GM12872 (cell line): Measurements from ENCODE around the gene CARS2.

Experiments
- TF ChIP-seq, protein P1 (sequence below): IDR thresholded peaks from 3 replicates; pipeline ENCODE4 v1.5.1; 2011; ENCODE audit warnings: low read depth, mild to moderate bottlenecking, low read length, moderate library complexity; ENCODE audit not compliant: insufficient read depth

The CARS2 gene

DNA sequence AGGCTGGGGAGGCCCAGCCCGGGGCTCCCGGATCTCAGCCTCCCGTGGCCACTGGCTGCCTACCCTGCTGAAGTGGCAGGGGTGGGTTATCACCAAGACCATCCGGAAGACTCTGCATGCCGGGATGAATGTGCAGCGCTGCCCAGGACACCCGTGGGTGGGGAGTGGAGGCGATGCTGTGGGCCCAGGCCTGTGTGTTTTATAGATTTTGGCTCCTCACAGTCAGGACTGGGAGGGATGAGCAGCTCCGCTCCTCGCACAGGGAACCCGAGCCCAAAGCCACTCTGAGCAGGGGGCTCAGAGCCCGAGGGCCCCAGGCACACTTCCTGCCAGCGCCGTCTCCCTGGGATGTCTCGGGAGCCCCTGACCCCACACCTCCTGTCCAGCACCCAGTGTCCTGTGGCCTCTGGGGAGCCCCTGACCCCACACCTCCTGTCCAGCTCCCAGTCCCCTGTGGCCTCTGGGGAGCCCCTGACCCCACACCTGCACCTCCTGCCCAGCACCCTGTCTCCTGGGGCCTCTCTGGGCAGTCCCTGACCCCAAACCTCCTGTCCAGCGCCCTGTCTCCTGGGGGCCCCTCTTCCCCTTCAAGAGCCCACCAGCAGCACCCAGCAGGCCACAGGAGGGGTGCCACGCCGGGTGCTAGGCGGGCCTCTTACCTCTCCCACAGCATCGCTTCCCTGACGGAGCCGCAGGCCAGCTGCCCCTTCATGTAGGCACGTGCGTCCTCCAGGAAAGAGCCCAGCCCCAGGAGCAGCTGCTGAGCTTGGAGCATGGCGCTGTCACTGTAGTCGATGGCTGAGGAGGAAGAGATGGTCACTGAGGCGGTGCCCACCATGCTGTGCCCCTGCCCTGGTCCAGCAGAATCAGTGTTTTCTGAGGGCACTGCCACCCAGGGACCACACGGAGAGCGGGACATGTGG, 59.2 kb downstream of the CARS2 start:
- TF ChIP-seq, protein P1, sequence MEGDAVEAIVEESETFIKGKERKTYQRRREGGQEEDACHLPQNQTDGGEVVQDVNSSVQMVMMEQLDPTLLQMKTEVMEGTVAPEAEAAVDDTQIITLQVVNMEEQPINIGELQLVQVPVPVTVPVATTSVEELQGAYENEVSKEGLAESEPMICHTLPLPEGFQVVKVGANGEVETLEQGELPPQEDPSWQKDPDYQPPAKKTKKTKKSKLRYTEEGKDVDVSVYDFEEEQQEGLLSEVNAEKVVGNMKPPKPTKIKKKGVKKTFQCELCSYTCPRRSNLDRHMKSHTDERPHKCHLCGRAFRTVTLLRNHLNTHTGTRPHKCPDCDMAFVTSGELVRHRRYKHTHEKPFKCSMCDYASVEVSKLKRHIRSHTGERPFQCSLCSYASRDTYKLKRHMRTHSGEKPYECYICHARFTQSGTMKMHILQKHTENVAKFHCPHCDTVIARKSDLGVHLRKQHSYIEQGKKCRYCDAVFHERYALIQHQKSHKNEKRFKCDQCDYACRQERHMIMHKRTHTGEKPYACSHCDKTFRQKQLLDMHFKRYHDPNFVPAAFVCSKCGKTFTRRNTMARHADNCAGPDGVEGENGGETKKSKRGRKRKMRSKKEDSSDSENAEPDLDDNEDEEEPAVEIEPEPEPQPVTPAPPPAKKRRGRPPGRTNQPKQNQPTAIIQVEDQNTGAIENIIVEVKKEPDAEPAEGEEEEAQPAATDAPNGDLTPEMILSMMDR, result no peak

DNA sequence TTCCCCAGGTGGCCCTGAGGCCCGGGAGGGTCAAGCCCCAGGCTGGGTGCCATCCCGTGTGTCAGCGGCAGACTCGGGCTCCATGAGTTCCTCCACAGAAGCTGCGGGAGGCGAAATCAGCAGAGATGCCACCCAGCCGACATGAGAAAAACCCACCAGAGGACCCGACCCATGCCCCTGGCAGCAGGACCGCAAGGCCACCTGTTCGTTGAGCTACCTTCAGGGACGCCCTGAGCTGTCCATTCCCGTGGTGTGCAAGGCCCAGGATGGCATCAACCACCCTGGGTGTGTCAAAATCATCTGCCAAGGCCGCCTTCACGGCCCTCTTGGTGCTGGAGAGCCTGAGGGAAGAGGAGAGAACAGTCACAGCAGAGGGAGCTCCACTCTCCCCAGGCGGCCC, 60.2 kb downstream of the CARS2 start:
- TF ChIP-seq, protein P1, result no peak

DNA sequence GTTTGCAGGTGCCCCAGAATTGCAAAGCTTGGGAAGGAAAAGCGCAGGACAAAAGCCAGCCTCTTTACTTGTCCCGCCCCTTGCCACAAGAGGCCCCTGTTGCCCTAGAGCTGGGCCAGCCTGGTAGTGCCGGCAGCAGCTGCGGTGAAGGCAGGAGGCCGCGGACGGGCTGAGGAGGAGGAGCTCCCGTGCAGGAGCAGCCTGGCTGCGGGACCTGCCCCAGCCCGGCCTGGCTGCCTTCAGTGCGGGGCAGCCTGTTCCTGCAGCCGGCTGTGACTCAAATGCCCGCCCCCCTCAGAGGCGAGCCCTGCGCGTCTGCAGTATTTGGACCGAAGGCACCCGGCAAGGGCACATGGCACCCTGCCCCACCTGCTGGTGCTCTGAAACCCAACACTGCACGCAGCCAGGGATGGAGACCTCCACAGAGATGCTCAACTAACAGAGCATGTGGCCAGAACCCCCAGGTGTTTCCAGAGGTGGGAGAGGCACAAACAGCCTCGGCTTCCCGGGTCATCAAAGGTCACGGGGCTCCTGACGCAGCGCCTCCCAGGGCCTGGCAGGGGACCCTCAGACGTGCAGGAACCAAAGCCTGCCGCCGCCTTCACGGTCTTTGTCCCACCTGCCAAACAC, 60.9 kb downstream of the CARS2 start:
- TF ChIP-seq, protein P1, result no peak

DNA sequence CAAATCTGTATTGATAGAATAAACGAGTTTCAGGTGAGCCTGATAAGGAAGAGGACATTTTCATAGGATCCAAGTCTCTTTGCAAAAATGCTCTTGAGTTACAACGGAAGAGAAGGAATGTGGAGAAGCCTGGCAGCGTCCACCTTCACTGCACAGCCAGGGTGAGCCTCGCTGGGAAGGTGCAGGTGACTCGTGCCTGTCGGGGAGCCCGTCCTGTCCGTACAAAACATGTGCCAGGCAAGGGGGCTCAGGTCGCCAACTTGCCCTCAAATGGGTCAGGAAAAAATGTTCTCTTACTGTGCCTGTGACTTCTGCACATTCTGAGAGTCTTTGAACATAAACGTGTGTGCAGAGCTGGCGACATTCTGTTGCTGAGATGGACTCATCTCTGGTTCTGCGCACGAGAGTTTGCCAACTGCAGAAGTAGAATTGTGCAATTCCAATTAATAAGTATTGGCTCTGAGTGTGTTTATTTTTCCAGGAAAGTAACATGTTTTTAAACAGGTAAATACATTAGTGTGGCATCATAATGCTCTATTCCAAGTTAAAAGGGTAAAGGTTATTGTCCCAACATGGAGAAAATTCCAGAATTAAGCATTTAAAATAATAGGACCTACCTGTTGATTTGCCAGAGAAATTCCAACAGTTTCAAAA, 62.0 kb downstream of the CARS2 start:
- TF ChIP-seq, protein P1, result no peak

DNA sequence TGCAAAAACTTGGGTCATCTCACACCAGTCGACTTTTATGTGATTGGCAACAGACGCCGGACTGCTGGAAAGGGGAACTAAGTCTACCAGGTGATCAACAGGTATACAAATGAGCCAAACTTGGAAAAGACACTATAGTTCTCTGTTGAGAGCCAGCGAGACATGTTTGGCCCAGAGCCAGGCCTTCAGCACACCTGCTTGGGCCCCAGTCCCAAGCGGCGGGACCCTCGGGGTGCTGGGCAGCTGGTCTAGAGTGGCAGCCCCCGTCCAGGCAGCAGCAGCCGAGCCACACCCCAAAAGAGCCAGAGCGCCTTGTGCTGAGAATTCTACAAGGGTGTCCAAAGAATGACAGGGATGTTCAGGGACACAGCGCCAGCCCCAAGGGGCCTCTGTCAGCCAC, 62.6 kb downstream of the CARS2 start:
- TF ChIP-seq, protein P1, result no peak

DNA sequence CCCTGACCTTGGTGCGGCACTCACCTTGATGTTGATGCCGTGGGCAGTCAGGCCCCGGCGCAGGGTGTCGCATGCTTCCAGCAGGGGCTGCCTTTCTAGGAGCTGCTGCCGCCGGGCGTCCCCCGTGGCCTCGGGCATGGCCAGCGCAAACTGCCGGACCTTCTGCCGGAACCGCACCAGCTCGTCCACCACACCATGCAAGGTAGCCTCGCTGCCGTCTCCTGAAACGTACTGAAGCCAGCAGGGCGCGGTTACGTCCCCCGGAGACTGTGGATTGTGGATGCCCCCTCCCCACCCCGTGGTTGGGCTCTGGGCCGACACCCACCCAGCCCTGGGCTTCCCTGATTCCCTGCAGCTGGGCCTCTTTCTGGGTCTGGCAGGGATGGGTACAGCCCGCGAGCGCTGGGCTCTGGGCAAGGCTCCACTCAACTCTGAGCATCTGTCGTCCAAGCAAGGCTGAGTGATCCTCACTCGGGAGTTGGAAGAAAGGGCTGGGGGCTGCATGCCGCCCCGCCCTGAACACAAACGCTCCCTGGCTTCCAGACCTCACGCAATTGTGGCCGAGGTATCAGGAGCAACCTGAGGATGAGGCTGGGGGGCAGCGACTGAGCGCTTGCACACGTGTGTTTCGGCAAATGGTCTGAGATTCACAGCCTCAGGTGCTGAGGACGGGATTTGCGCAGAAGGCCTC, 63.5 kb downstream of the CARS2 start:
- TF ChIP-seq, protein P1, result no peak
